OCI-LY3 (cell line): ENCODE results near the gene PAX6.

Experiments
- CTCF ChIP-seq: fragments of 200-600, 300-600 bp; sonication (generic); IDR thresholded peaks from 2 replicates; pipeline ENCODE4 v1.5.1; 2014; ENCODE audit warnings: antibody characterized with exemption, low read length, low read depth
- EZH2phosphoT487 ChIP-seq: fragments of 200-600 bp; shearing (Covaris generic); IDR thresholded peaks from 2 replicates; pipeline ENCODE4 v1.6.1; 2018; ENCODE audit warnings: antibody characterized with exemption, mixed run types, low read depth

DNA sequence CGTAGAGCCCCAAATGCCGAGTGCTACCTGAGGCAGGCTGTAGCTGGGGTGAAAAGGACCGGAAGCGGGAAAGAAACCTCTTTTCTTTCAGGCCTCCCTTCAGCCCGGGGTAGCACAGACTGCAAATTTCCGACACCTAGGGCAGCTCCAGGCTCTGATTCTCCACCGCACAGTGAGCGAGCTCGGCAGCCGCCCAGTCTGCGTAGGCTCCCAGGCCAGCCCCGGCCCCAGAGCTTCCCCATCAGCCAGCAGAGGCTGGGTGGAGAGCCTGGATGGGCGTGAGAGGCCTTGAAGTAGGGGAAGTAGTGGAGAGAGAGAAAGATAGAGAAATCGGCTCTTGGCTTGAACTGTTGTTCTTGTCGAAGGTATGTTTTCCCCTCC, 9.3 kb upstream of the PAX6 start:
- TF ChIP-seq CTCF (no peak), EZH2phosphoT487 (no peak)
